ENCODE data around the gene PTPRG. TPM values are rescaled to one million over a fixed set of nuclear protein-coding genes. Genes with fewer than 3 reads are reported as not detected.

Gene PTPRG
- total RNA-seq, 1 experiment from 2014 or later = 11.7 TPM

DNA sequence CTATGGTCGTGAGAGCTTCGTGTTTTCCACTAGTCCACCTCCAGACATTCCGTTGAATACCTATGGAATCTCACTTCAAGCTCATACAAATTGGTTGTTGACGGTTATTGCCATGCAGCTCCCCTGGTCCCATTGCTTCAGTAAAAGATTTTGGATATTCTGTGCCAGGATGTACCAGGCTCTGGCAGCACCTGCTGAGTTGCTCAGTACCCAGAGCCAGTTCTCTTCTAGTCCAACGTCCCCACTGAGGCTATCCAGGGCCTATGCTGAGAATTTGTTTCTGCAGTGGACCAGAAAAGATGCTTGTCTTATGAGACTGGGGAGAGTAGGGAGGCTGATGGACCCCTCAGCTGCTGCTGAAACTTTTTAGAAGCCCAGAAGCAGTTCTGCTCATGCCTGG lies 533.1 kb downstream of the PTPRG start:
- Histone ChIP-seq H3K4me3 (ENCODE audit: low read depth, low read length, poor library complexity, severe bottlenecking) (no peak overlapping the region), H3K36me3 (ENCODE audit: insufficient read depth, low read length, poor library complexity, severe bottlenecking) (no peaks in the 10 kb centered on the region), H3K27ac (ENCODE audit: low read depth, low read length, poor library complexity, severe bottlenecking) (no peak overlapping the region), H3K27me3 (replicated peaks; ENCODE audit: insufficient read depth, low read depth, low read length, poor library complexity) (no peaks in the 10 kb centered on the region), H3K4me1 (ENCODE audit: insufficient read depth, low read length, poor library complexity, severe bottlenecking) (no peaks in the 10 kb centered on the region), H3K9me3 (ENCODE audit: low read depth, low read length, poor library complexity, severe bottlenecking) (no peaks in the 10 kb centered on the region)
- POLR2A ChIA-PET (ENCODE audit: low non-redundant PET) = no interaction called here
- DNase-seq (ENCODE audit: low spot score) = no peak
- no TSS peak for BruUV-seq (replicated peaks)
- CTCF ChIA-PET = no interaction called here
- no peak for TF ChIP-seq EZH2 (IDR thresholded peaks at IDR 0.05; ENCODE audit: borderline replicate concordance, low read depth, low read length, poor library complexity, severe bottlenecking)
- TF ChIP-seq, protein P1, sequence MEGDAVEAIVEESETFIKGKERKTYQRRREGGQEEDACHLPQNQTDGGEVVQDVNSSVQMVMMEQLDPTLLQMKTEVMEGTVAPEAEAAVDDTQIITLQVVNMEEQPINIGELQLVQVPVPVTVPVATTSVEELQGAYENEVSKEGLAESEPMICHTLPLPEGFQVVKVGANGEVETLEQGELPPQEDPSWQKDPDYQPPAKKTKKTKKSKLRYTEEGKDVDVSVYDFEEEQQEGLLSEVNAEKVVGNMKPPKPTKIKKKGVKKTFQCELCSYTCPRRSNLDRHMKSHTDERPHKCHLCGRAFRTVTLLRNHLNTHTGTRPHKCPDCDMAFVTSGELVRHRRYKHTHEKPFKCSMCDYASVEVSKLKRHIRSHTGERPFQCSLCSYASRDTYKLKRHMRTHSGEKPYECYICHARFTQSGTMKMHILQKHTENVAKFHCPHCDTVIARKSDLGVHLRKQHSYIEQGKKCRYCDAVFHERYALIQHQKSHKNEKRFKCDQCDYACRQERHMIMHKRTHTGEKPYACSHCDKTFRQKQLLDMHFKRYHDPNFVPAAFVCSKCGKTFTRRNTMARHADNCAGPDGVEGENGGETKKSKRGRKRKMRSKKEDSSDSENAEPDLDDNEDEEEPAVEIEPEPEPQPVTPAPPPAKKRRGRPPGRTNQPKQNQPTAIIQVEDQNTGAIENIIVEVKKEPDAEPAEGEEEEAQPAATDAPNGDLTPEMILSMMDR (conservative IDR thresholded peaks at IDR 0.05; ENCODE audit: low read depth, low read length) = no peak
- intact Hi-C loops (cut with micrococcal nuclease; ENCODE audit: unreplicated experiment) = no loop called here

DNA sequence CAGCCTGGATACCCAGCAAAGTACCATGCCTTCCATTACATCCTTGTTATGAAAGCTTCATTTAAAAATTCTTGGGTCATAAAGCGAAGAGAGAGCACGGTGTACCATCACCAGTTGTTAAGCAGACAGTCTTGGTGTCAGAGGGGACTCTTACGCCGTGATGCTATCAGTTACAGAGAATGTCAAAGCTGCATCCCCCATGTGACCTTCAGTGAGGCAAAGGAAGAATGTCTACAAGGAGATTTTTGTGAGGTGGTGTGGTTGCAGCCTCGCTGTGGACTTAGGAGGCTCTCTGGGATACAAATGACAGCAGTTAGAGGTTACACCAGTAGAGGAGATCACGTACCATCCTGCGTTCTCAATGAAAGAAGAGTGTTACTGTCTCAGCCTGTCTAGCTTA lies 533.7 kb downstream of the PTPRG start:
- no TSS peak for BruUV-seq (replicated peaks)
- POLR2A ChIA-PET (ENCODE audit: low non-redundant PET) = no interaction called here

DNA sequence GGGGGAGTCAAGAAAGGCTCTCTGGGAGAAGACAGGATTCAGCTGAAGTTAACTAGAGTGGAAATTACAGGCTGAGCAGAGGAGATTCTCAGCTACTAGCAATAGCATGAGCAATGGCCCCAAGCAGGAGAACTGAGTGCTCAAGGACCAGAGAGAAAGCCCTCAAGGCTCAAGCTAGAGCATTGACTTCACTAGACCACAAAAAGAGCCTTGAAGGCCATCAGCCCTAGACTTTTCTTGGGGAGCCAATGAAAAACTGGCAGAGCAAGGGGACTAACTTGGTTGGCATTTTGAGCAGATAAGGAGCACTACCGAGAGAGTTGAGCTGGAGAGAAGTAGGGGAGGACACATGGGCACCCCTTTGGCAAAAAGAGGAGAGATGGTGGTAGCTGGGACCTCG lies 534.4 kb downstream of the PTPRG start:
- H3K27ac ChIP-seq (ENCODE audit: low read depth, low read length, poor library complexity, severe bottlenecking) = no peak overlapping the region
- H3K4me1 ChIP-seq (ENCODE audit: insufficient read depth, low read length, poor library complexity, severe bottlenecking) = no peaks in the 10 kb centered on the region
- BruUV-seq (replicated peaks) = no TSS peak
- no peak overlapping the region for H3K4me3 ChIP-seq (ENCODE audit: low read depth, low read length, poor library complexity, severe bottlenecking)
- CTCF ChIA-PET = no interaction called here
- POLR2A ChIA-PET (ENCODE audit: low non-redundant PET) = no interaction called here
- no peaks in the 10 kb centered on the region for H3K27me3 ChIP-seq (replicated peaks; ENCODE audit: insufficient read depth, low read depth, low read length, poor library complexity)
- no peaks in the 10 kb centered on the region for H3K9me3 ChIP-seq (ENCODE audit: low read depth, low read length, poor library complexity, severe bottlenecking)
- intact Hi-C loops (cut with micrococcal nuclease; ENCODE audit: unreplicated experiment) = no loop called here
- no peak for DNase-seq (ENCODE audit: low spot score)
- H3K36me3 ChIP-seq (ENCODE audit: insufficient read depth, low read length, poor library complexity, severe bottlenecking) = no peaks in the 10 kb centered on the region
- TF ChIP-seq, protein P1 (conservative IDR thresholded peaks at IDR 0.05; ENCODE audit: low read depth, low read length) = no peak
- no peak for TF ChIP-seq EZH2 (IDR thresholded peaks at IDR 0.05; ENCODE audit: borderline replicate concordance, low read depth, low read length, poor library complexity, severe bottlenecking)

More for the DNA sequence above, 533.7 kb downstream of the PTPRG start:
- CTCF ChIA-PET = no interaction called here
- no peaks in the 10 kb centered on the region for H3K36me3 ChIP-seq (ENCODE audit: insufficient read depth, low read length, poor library complexity, severe bottlenecking)
- no peaks in the 10 kb centered on the region for H3K9me3 ChIP-seq (ENCODE audit: low read depth, low read length, poor library complexity, severe bottlenecking)
- no peak overlapping the region for H3K27ac ChIP-seq (ENCODE audit: low read depth, low read length, poor library complexity, severe bottlenecking)
- H3K4me3 ChIP-seq (ENCODE audit: low read depth, low read length, poor library complexity, severe bottlenecking) = no peak overlapping the region
- TF ChIP-seq EZH2 (IDR thresholded peaks at IDR 0.05; ENCODE audit: borderline replicate concordance, low read depth, low read length, poor library complexity, severe bottlenecking) = no peak
- TF ChIP-seq, protein P1 (conservative IDR thresholded peaks at IDR 0.05; ENCODE audit: low read depth, low read length) = no peak
- no peaks in the 10 kb centered on the region for H3K27me3 ChIP-seq (replicated peaks; ENCODE audit: insufficient read depth, low read depth, low read length, poor library complexity)
- no peak for DNase-seq (ENCODE audit: low spot score)
- intact Hi-C loops (cut with micrococcal nuclease; ENCODE audit: unreplicated experiment) = no loop called here
- H3K4me1 ChIP-seq (ENCODE audit: insufficient read depth, low read length, poor library complexity, severe bottlenecking) = no peaks in the 10 kb centered on the region
